ENCODE data around the gene YTHDF2. TPM values are rescaled to one million over a fixed set of nuclear protein-coding genes. Genes with fewer than 3 reads are reported as not detected.

YTHDF2 gene
- total and polyA plus RNA-seq, 2 of the 13 experiments (the other 11 are each of a cell fraction or from before 2014, with no cell fraction given): 48.4 to 59.6 TPM

DNA sequence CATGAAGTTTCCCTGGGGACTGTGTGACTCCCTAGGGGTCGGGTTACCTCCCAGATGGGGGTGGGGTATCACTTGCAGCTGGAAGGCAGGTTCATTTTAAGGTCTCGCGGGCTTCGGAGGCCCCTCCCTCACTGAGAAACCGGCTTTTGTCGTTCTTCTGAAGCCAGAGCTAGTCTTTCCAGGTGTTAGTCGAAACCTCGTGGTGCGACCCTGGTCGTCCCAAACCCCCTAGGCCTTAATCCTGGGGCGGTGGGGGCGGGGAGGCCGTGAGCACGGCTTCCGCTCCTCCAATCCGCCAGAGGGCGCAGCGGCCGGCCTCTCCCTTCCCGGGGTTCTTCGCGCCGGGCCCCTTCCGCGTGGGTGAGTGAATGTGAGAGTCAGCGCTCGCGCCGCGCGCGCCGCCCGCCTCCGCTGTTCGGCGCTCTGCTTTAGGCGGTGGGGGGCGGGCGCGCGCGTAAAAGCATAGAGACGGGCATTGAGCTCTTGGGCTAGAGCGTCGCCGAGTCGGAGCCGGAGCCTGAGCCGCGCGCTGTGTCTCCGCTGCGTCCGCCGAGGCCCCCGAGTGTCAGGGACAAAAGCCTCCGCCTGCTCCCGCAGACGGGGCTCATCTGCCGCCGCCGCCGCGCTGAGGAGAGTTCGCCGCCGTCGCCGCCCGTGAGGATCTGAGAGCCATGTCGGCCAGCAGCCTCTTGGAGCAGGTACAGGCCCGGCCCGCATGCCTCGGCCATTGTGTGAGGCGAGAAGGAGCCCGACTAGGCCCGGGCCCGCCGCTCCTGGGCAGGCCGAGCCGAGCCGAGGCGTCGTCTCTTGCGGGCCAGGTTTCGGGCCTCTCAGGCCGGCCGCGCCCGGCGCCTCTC, at the start of gene YTHDF2 (continued):
- TF ChIP-seq, protein P1, sequence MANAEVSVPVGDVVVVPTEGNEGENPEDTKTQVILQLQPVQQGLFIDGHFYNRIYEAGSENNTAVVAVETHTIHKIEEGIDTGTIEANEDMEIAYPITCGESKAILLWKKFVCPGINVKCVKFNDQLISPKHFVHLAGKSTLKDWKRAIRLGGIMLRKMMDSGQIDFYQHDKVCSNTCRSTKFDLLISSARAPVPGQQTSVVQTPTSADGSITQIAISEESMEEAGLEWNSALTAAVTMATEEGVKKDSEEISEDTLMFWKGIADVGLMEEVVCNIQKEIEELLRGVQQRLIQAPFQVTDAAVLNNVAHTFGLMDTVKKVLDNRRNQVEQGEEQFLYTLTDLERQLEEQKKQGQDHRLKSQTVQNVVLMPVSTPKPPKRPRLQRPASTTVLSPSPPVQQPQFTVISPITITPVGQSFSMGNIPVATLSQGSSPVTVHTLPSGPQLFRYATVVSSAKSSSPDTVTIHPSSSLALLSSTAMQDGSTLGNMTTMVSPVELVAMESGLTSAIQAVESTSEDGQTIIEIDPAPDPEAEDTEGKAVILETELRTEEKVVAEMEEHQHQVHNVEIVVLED (CRISPR knock-in tag; IDR thresholded peaks at IDR 0.05; ENCODE audit: borderline replicate concordance): peak; percentile 82
- 0 out of 4 replicates have a peak, but pooled peaks of 1 of the 2 experiments have one; percentile 19 for TF ChIP-seq NR2F1 (CRISPR knock-in tag; IDR thresholded peaks at IDR 0.05)
- TF ChIP-seq, protein P2, sequence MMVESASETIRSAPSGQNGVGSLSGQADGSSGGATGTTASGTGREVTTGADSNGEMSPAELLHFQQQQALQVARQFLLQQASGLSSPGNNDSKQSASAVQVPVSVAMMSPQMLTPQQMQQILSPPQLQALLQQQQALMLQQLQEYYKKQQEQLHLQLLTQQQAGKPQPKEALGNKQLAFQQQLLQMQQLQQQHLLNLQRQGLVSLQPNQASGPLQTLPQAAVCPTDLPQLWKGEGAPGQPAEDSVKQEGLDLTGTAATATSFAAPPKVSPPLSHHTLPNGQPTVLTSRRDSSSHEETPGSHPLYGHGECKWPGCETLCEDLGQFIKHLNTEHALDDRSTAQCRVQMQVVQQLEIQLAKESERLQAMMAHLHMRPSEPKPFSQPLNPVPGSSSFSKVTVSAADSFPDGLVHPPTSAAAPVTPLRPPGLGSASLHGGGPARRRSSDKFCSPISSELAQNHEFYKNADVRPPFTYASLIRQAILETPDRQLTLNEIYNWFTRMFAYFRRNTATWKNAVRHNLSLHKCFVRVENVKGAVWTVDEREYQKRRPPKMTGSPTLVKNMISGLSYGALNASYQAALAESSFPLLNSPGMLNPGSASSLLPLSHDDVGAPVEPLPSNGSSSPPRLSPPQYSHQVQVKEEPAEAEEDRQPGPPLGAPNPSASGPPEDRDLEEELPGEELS (CRISPR knock-in tag; IDR thresholded peaks at IDR 0.05): peak; percentile 69
- TF ChIP-seq ZNF549 (CRISPR knock-in tag; IDR thresholded peaks at IDR 0.05): no peak
- TF ChIP-seq SPEN (CRISPR knock-in tag; IDR thresholded peaks at IDR 0.05; ENCODE audit: low read depth): peak; percentile 91
- no peak for TF ChIP-seq IKZF4 (CRISPR knock-in tag; IDR thresholded peaks at IDR 0.05; ENCODE audit: borderline replicate concordance, low read depth, not compliant biosample characterization)
- TF ChIP-seq ZNF20 (CRISPR knock-in tag; IDR thresholded peaks at IDR 0.05): no peak
- 0 out of 2 replicates have a peak, but pooled peaks have one; percentile 45 for TF ChIP-seq ZNF224 (CRISPR knock-in tag; IDR thresholded peaks at IDR 0.05)
- TF ChIP-seq, protein P3, sequence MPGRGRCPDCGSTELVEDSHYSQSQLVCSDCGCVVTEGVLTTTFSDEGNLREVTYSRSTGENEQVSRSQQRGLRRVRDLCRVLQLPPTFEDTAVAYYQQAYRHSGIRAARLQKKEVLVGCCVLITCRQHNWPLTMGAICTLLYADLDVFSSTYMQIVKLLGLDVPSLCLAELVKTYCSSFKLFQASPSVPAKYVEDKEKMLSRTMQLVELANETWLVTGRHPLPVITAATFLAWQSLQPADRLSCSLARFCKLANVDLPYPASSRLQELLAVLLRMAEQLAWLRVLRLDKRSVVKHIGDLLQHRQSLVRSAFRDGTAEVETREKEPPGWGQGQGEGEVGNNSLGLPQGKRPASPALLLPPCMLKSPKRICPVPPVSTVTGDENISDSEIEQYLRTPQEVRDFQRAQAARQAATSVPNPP (CRISPR knock-in tag; IDR thresholded peaks at IDR 0.05): peak; percentile 89
- TF ChIP-seq ATM (IDR thresholded peaks at IDR 0.05; ENCODE audit: borderline replicate concordance): no peak
- peak; percentile 86 for TF ChIP-seq MED13 (CRISPR knock-in tag; IDR thresholded peaks at IDR 0.05)
- TF ChIP-seq, protein P4, sequence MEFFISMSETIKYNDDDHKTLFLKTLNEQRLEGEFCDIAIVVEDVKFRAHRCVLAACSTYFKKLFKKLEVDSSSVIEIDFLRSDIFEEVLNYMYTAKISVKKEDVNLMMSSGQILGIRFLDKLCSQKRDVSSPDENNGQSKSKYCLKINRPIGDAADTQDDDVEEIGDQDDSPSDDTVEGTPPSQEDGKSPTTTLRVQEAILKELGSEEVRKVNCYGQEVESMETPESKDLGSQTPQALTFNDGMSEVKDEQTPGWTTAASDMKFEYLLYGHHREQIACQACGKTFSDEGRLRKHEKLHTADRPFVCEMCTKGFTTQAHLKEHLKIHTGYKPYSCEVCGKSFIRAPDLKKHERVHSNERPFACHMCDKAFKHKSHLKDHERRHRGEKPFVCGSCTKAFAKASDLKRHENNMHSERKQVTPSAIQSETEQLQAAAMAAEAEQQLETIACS (CRISPR knock-in tag; IDR thresholded peaks at IDR 0.05): peak; percentile 98
- TF ChIP-seq ZFP82 (CRISPR knock-in tag; IDR thresholded peaks at IDR 0.05; ENCODE audit: borderline replicate concordance): peak; percentile 88; the same call in 1 of the 2 replicates
- peak; percentile 14; the same call in 1 of the 2 replicates for TF ChIP-seq ZFP41 (CRISPR knock-in tag; IDR thresholded peaks at IDR 0.05; ENCODE audit: borderline replicate concordance)
- no peak for TF ChIP-seq ZNF235 (CRISPR knock-in tag; IDR thresholded peaks at IDR 0.05; ENCODE audit: borderline replicate concordance)
- no peak for TF ChIP-seq GTF2F1 (IDR thresholded peaks at IDR 0.05; ENCODE audit: low read length)
- TF ChIP-seq, protein P5, sequence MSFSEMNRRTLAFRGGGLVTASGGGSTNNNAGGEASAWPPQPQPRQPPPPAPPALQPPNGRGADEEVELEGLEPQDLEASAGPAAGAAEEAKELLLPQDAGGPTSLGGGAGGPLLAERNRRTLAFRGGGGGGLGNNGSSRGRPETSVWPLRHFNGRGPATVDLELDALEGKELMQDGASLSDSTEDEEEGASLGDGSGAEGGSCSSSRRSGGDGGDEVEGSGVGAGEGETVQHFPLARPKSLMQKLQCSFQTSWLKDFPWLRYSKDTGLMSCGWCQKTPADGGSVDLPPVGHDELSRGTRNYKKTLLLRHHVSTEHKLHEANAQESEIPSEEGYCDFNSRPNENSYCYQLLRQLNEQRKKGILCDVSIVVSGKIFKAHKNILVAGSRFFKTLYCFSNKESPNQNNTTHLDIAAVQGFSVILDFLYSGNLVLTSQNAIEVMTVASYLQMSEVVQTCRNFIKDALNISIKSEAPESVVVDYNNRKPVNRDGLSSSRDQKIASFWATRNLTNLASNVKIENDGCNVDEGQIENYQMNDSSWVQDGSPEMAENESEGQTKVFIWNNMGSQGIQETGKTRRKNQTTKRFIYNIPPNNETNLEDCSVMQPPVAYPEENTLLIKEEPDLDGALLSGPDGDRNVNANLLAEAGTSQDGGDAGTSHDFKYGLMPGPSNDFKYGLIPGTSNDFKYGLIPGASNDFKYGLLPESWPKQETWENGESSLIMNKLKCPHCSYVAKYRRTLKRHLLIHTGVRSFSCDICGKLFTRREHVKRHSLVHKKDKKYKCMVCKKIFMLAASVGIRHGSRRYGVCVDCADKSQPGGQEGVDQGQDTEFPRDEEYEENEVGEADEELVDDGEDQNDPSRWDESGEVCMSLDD (CRISPR knock-in tag; IDR thresholded peaks at IDR 0.05; ENCODE audit: borderline replicate concordance): no peak
- TF ChIP-seq XRCC5 (optimal IDR thresholded peaks at IDR 0.05; ENCODE audit: low read length): peak; percentile 95
- peak; percentile 41; the same call in 1 of the 2 replicates for TF ChIP-seq KLF12 (CRISPR knock-in tag; IDR thresholded peaks at IDR 0.05; ENCODE audit: borderline replicate concordance)

All from HepG2 (cell line).